ENCODE data around the gene MLPH. TPM values are rescaled to one million over a fixed set of nuclear protein-coding genes. Genes with fewer than 3 reads are reported as not detected.

MLPH gene
- total RNA-seq, 1 donor from 2014 or later: 91.0 TPM

DNA sequence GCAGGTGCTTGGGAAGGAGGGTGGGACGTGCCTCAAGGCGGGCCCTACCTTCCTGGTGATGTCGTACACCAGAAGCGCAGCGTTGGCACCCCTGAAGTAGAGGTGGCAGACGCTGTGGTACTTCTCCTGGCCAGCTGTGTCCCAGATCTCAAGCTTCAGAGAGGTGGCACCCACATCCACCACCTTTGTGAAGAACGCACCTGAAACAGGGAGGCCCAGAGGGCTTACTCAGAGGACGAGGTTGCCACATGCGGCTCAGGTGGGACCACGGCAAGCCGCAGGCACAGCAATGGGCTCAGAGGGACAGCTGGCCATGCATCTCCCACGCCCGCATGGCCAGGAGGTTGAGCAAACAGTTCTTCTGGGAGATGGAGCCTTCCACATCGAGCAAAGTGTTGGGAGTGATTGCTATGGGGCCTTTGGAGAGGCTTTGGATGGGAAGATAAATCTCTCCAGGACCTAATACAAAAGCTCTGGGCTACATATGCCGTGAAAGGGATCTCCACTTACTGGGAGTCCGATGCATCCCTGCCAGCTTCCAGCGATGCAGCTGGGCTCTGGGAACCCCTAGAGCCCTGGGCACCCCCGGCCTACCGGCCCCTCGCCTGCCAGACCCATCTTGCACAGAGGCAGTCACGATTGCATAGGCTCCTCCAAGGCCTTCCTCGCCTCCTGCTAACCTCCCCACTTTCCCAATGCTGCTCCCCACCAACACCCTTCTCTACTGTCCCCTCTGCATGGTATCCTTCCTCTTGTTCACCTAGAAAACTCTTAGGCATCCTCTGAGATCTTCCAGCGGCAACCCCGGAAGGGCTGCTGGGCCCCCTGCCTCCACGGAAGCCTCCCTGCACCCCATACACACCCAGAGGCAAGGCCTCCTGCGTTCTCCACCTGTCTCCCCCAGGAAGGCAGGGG lies 91.2 kb downstream of the MLPH start:
- Histone ChIP-seq H3K36me3 (no peaks in the 10 kb centered on the region), H3K4me3 (no peak overlapping the region), H3K9me3 (no peaks in the 10 kb centered on the region), H3K27me3 (no peaks in the 10 kb centered on the region), H3K4me1 (peaks cover 6 to 13% of the 10 kb centered on the region in 2 donors), H3K27ac (no peak overlapping the region)
- TF ChIP-seq, protein P1, sequence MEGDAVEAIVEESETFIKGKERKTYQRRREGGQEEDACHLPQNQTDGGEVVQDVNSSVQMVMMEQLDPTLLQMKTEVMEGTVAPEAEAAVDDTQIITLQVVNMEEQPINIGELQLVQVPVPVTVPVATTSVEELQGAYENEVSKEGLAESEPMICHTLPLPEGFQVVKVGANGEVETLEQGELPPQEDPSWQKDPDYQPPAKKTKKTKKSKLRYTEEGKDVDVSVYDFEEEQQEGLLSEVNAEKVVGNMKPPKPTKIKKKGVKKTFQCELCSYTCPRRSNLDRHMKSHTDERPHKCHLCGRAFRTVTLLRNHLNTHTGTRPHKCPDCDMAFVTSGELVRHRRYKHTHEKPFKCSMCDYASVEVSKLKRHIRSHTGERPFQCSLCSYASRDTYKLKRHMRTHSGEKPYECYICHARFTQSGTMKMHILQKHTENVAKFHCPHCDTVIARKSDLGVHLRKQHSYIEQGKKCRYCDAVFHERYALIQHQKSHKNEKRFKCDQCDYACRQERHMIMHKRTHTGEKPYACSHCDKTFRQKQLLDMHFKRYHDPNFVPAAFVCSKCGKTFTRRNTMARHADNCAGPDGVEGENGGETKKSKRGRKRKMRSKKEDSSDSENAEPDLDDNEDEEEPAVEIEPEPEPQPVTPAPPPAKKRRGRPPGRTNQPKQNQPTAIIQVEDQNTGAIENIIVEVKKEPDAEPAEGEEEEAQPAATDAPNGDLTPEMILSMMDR (IDR thresholded peaks at IDR 0.05): no peak
- intact Hi-C loops (cut with DNase I): no loop called here
- no peak for DNase-seq (ENCODE audit: low spot score in 2 of 2)

DNA sequence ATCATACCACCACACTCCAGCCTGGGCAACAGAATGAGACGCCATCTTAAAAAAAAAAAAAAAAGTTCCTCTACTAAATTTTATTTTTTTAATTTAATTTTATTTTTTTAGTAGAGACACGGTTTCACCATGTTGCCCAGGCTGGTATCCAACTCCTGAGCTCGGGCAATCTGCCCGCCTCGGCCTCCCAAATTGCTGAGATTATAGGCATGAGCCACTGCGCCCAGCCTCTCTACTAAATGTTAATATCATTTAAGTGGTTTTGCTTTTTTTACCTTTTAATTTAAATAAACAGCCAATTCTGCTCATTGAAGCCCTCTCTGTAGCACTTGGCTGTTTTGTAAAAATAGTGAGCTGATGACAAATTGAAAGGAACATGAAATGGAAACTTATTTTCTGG lies 94.3 kb downstream of the MLPH start:
- H3K36me3 ChIP-seq: no peaks in the 10 kb centered on the region
- H3K27me3 ChIP-seq: no peaks in the 10 kb centered on the region
- peaks cover 6 to 10% of the 10 kb centered on the region in 2 donors for H3K4me1 ChIP-seq
- H3K9me3 ChIP-seq: no peaks in the 10 kb centered on the region
- DNase-seq (ENCODE audit: low spot score in 2 of 2): no peak
- H3K4me3 ChIP-seq: peak overlapping the region in 1 of 2 donors; percentile 56
- H3K27ac ChIP-seq: peak overlapping the region; percentile 82 to 87
- intact Hi-C loops (cut with DNase I): loop anchor here (1.0 kb wide), 1 partner anchor 163 kb away; no protein-coding TSS in a partner anchor
- TF ChIP-seq, protein P1 (IDR thresholded peaks at IDR 0.05): no peak

DNA sequence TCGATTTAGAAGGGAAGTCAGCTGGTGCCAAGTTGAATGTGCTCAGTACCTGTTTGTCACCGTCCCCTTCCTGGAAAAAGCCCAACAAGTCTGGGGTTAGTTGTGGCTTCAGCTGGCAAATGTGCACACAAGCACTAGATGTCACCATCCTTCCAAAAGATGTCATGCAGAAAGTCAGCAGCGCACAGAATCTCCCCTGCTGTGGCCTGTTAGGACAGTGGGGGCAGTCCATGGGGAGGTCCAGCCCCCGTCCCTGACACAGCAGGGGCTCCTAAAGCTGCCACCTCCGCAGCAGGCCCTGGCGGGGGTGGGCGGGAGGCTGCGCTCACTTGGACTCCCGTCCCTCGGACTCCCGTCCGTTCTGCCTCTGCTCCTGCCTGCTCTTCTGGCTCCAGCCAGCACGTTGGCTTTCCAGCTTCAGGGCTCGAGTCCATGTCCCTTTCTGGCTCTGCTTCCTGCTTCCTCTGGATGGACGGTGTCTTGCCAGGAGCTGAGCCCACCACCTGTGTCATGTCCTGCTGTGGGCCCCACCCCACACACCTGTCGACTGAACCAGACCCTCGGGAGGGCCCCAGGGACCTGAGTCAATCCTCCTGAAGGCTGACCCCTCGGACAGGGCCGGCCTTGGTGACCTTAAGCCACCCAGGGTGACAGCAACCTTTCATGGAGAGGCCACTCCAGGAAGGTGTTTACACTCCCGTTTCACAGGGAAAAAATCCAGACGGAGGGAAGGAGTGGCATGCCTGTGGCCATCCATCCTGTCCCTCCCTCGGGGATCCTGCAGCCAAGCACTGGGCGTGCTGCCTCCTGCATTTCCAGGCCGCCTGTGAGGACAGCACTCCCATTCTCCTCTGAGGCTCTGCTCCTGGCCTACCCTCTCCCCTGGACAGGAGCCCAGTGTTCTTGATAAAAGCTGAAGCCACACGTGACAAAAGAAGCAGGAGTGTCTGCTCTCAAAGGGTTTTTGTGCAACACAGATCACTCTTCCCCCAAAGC lies 95.0 kb downstream of the MLPH start:
- no peaks in the 10 kb centered on the region for H3K36me3 ChIP-seq
- intact Hi-C loops (cut with DNase I): loop anchor here (1.0 kb wide), 1 partner anchor 162 kb away; no protein-coding TSS in a partner anchor
- peaks cover 6 to 10% of the 10 kb centered on the region in 2 donors for H3K4me1 ChIP-seq
- H3K27ac ChIP-seq: peak overlapping the region; percentile 82 to 87
- no peaks in the 10 kb centered on the region for H3K27me3 ChIP-seq
- peak overlapping the region in 1 of 2 donors; percentile 56 for H3K4me3 ChIP-seq
- no peaks in the 10 kb centered on the region for H3K9me3 ChIP-seq
- TF ChIP-seq, protein P1 (IDR thresholded peaks at IDR 0.05): peak; percentile 47 to 64 (median 63)
- peak in 1 of 2 donors; percentile 91 for DNase-seq (ENCODE audit: low spot score in 2 of 2)

DNA sequence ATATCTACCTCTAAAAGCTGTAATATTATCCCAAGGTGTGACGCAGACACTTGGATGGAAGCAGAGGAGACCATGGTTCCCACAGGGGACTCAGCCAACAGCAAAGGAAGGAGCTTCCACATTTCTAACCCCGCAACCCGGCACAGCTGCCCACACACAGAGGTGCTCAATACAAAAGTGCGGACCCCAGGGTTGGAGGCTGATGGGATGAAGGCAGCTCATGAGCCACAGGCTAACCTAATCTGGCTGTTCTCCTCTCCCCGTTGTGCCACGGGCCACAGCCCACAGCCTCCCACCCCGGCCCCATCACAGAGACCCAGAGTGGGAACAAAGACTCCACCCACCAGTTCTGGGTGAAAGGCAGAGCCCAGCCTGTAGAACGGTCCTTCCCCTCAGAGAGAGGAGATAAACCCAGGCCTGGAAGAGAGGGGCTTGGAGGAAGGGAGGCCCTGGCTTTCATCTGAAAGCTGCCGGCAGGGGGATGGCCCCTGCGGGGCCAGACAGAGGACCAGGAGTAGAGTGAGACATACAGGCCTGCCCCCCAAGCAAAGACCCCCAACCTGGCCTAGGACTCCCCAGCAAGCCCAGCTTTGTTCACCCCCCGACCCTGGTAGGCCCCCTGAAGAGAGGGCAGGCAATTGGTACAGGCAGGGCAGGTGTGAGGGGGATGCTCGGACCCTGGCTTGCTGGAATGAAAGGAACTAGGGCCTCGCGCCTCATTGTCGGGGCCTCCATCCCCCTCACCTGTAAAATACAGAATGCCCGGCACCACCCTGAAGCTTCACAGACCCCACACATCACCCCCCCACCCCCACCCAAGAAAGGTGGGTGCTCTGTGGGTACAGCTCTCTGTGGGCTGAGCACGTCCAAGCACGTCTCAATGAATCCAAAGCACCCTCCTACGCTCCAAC lies 96.6 kb downstream of the MLPH start:
- Histone ChIP-seq H3K4me1 (peaks cover 6 to 10% of the 10 kb centered on the region in 2 donors), H3K27me3 (no peaks in the 10 kb centered on the region), H3K9me3 (no peaks in the 10 kb centered on the region), H3K27ac (no peak overlapping the region), H3K36me3 (no peaks in the 10 kb centered on the region), H3K4me3 (no peak overlapping the region)
- TF ChIP-seq, protein P1 (IDR thresholded peaks at IDR 0.05): no peak
- no peak for DNase-seq (ENCODE audit: low spot score in 2 of 2)
- intact Hi-C loops (cut with DNase I): no loop called here

Measured in ascending aorta (tissue), 2 donors.